Vagina (tissue), 2 donors: ENCODE data around the gene DEDD. TPM values are rescaled to one million over a fixed set of nuclear protein-coding genes. Genes with fewer than 3 reads are reported as not detected.

ENCODE experiments used
- DNase-seq, 2 donors: peaks; one replicate each; pipeline ENCODE4 v3.0.0-alpha.2; 2017; ENCODE audit errors: extremely low spot score in 2 of 2
- H3K27ac ChIP-seq: fragments of 200-600 bp; sonication (generic); one replicate; pipeline ENCODE4 v1.5.1; 2019
- H3K27me3 ChIP-seq: fragments of 200-600 bp; sonication (generic); one replicate; pipeline ENCODE4 v1.5.1; 2019
- H3K36me3 ChIP-seq, 2 donors: fragments of 200-600 bp; sonication (generic); one replicate each; pipeline ENCODE4 v1.5.1; 2017 to 2019
- H3K4me1 ChIP-seq: fragments of 200-600 bp; sonication (generic); one replicate; pipeline ENCODE4 v1.5.1; 2019
- H3K4me3 ChIP-seq, 2 donors: fragments of 200-600 bp; sonication (generic); 1 replicate in 1 of 2; 2 replicates in 1 of 2; pipeline ENCODE4 v1.5.1; 2016 to 2019
- H3K9me3 ChIP-seq: fragments of 200-600 bp; sonication (generic); one replicate; pipeline ENCODE4 v1.5.1; 2019
- POLR2A ChIP-seq, 2 donors: fragments of 450-650 bp; IDR thresholded peaks; one replicate each; pipeline ENCODE4 v1.6.1; 2017; ENCODE audit warnings: antibody characterized with exemption in 2 of 2, mild to moderate bottlenecking in 2 of 2, moderate library complexity in 2 of 2
- POLR2AphosphoS5 ChIP-seq, 2 donors: sonication (generic); formaldehyde crosslinking; IDR thresholded peaks; one replicate each; pipeline ENCODE4 v1.9.0; 2017; ENCODE audit warnings: antibody characterized with exemption in 2 of 2, mild to moderate bottlenecking in 2 of 2, low read depth in 1 of 2; ENCODE audit not compliant: insufficient read depth in 1 of 2
- intact Hi-C: fragments of 100-400 bp; cut with DNase I; formaldehyde crosslinking; loops from one replicate; pipeline ENCODE4 v1.15.1; 2023
- total RNA-seq: library from RNA; depleted of rRNA; stranded (reverse); fragments of >200 nt; gene quantifications from one replicate; pipeline ENCODE4 v1.2.3, GENCODE V29; 2016
- TF ChIP-seq, protein P1 (sequence below), 3 experiments: fragments of 450-650 bp in 2 of 3; fragments of 200-600 bp in 1 of 3; sonication (generic) in 1 of 3; IDR thresholded peaks; one replicate each; pipeline ENCODE4 v1.5.1; 2017 to 2019; ENCODE audit warnings: antibody characterized with exemption in 3 of 3, mild to moderate bottlenecking in 2 of 3, moderate library complexity in 2 of 3

Gene DEDD
- total RNA-seq, 1 donor from 2014 or later: 42.0 TPM

- Histone ChIP-seq H3K36me3 (peaks cover 0 to 19% of the 10 kb centered on the region in 2 donors), H3K4me1 (peaks cover 35% of the 10 kb centered on the region), H3K27me3 (no peaks in the 10 kb centered on the region), H3K27ac (peak within 1 kb of the TSS; percentile 92), H3K4me3 (peak within 1 kb of the TSS; percentile 73 to 88), H3K9me3 (no peaks in the 10 kb centered on the region)
- no peak for DNase-seq
- TF ChIP-seq POLR2A (IDR thresholded peaks at IDR 0.05) (peak in 1 of 2 donors; percentile 70), POLR2AphosphoS5 (IDR thresholded peaks at IDR 0.05; ENCODE audit: insufficient read depth in 1 of 2, low read depth in 1 of 2) (peak; percentile 50 to 98)
- TF ChIP-seq, protein P1, sequence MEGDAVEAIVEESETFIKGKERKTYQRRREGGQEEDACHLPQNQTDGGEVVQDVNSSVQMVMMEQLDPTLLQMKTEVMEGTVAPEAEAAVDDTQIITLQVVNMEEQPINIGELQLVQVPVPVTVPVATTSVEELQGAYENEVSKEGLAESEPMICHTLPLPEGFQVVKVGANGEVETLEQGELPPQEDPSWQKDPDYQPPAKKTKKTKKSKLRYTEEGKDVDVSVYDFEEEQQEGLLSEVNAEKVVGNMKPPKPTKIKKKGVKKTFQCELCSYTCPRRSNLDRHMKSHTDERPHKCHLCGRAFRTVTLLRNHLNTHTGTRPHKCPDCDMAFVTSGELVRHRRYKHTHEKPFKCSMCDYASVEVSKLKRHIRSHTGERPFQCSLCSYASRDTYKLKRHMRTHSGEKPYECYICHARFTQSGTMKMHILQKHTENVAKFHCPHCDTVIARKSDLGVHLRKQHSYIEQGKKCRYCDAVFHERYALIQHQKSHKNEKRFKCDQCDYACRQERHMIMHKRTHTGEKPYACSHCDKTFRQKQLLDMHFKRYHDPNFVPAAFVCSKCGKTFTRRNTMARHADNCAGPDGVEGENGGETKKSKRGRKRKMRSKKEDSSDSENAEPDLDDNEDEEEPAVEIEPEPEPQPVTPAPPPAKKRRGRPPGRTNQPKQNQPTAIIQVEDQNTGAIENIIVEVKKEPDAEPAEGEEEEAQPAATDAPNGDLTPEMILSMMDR (IDR thresholded peaks at IDR 0.05): no peak
- intact Hi-C loops: no loop called here
These were observed 44.9 kb upstream of the DEDD start, which contains the start of gene B4GALT3 for GRCh38 chr1:161177112-161177935. Gene B4GALT3 (minus strand): TSS chr1:161177507. CDS start chr1:161176060, 1,447 bp downstream.

- Histone ChIP-seq H3K4me1 (peaks cover 36% of the 10 kb centered on the region), H3K27ac (peak overlapping the region; percentile 92), H3K4me3 (peak overlapping the region; percentile 73 to 88), H3K27me3 (no peaks in the 10 kb centered on the region), H3K9me3 (no peaks in the 10 kb centered on the region), H3K36me3 (peaks cover 0 to 26% of the 10 kb centered on the region in 2 donors)
- DNase-seq: no peak
- intact Hi-C loops: no loop called here
- no peak for TF ChIP-seq POLR2AphosphoS5 (IDR thresholded peaks at IDR 0.05; ENCODE audit: insufficient read depth in 1 of 2, low read depth in 1 of 2)
- no peak for TF ChIP-seq POLR2A (IDR thresholded peaks at IDR 0.05)
- TF ChIP-seq, protein P1 (IDR thresholded peaks at IDR 0.05): no peak
These were observed 44.1 kb upstream of the DEDD start for GRCh38 chr1:161176468-161177111.

GRCh38 chr1:161175771-161176453, 43.4 kb upstream of the DEDD start:
- H3K36me3 ChIP-seq: peaks cover 0 to 33% of the 10 kb centered on the region in 2 donors
- DNase-seq: no peak
- H3K27ac ChIP-seq: peak overlapping the region; percentile 92
- H3K27me3 ChIP-seq: no peaks in the 10 kb centered on the region
- intact Hi-C loops: no loop called here
- peaks cover 36% of the 10 kb centered on the region for H3K4me1 ChIP-seq
- TF ChIP-seq POLR2AphosphoS5 (IDR thresholded peaks at IDR 0.05; ENCODE audit: insufficient read depth in 1 of 2, low read depth in 1 of 2): no peak
- TF ChIP-seq POLR2A (IDR thresholded peaks at IDR 0.05): no peak
- TF ChIP-seq, protein P1 (IDR thresholded peaks at IDR 0.05): no peak
- H3K4me3 ChIP-seq: peak overlapping the region; percentile 73 to 88
- H3K9me3 ChIP-seq: no peaks in the 10 kb centered on the region

DNA sequence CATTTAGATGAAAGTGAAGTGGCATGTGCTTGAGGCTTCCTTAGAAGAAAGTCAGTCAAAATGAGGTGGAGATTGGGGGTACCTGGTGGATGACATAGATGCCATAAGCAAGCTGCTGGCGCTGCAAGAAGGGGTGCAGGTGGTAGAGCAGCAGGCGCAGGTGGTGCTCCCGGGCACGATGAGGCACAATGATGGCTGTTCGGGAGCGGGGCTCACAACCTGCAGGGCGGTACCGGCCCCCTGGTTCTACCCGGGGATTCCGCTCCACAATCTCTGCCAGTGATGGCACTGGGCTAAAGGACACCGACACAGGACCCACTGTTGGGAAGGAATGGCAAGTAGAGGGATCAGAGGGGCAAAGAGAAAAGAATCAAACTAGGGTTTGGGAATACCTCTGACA, 42.4 kb upstream of the DEDD start:
- H3K9me3 ChIP-seq: no peaks in the 10 kb centered on the region
- intact Hi-C loops: no loop called here
- no peak overlapping the region for H3K27ac ChIP-seq
- H3K4me3 ChIP-seq: no peak overlapping the region
- no peaks in the 10 kb centered on the region for H3K27me3 ChIP-seq
- TF ChIP-seq, protein P1 (IDR thresholded peaks at IDR 0.05): no peak
- TF ChIP-seq POLR2A (IDR thresholded peaks at IDR 0.05) (no peak), POLR2AphosphoS5 (IDR thresholded peaks at IDR 0.05; ENCODE audit: insufficient read depth in 1 of 2, low read depth in 1 of 2) (no peak)
- peaks cover 0 to 43% of the 10 kb centered on the region in 2 donors for H3K36me3 ChIP-seq
- peaks cover 36% of the 10 kb centered on the region for H3K4me1 ChIP-seq
- DNase-seq: no peak
